ENCODE data around the gene ALDH2. TPM values are rescaled to one million over a fixed set of nuclear protein-coding genes. Genes with fewer than 3 reads are reported as not detected.

The ALDH2 gene
- total and polyA plus RNA-seq, 2 donors (not counting 1 experiment from before 2014, with no cell fraction given): 7.0 to 22.3 TPM

GRCh38 chr12:111858778-111859177, 92.0 kb downstream of the ALDH2 start:
- DNase-seq (no peak), ATAC-seq (ENCODE audit: low read depth) (no peak)
- H3K36me3 ChIP-seq (replicated peaks in 1 of 2; ENCODE audit: control extremely low read depth in 1 of 2, control insufficient read depth in 1 of 2, extremely low read depth in 1 of 2, insufficient read depth in 2 of 2, low read length in 1 of 2): peaks cover 0 to 11% of the 10 kb centered on the region in 2 experiments
- no peak overlapping the region for H3K4me3 ChIP-seq (ENCODE audit: control extremely low read depth in 1 of 5, extremely low read depth in 1 of 5, insufficient read depth in 1 of 5, low read depth in 2 of 5, low read length in 4 of 5)
- H3K4me2 ChIP-seq (replicated peaks; ENCODE audit: low read depth, low read length, poor library complexity, severe bottlenecking): no peak overlapping the region
- no peaks in the 10 kb centered on the region for H3K9me3 ChIP-seq (ENCODE audit: control extremely low read depth in 1 of 3, control insufficient read depth in 2 of 3, insufficient read depth in 1 of 3, low read length in 2 of 3)
- WGBS (ENCODE audit: insufficient coverage): 96% methylated on average over 4 of the region's 7 CpGs
- intact Hi-C loops (cut with micrococcal nuclease): no loop called here
- ChIA-PET POLR2A (no interaction called here), CTCF (no interaction called here)
- H3K27ac ChIP-seq (ENCODE audit: low read length in 2 of 2): no peak overlapping the region
- no peaks in the 10 kb centered on the region for H3K27me3 Mint-ChIP-seq
- H3K79me2 ChIP-seq (ENCODE audit: control insufficient read depth, insufficient read depth, low read length): peaks cover 100% of the 10 kb centered on the region
- peaks cover 32% of the 10 kb centered on the region for H4K20me1 ChIP-seq (ENCODE audit: control insufficient read depth, insufficient read depth, low read length, poor library complexity, severe bottlenecking)
- H3K27ac Mint-ChIP-seq: no peak overlapping the region
- H3K9ac ChIP-seq (ENCODE audit: low read length): no peak overlapping the region
- no peaks in the 10 kb centered on the region for H3K9me3 Mint-ChIP-seq (ENCODE audit: insufficient read depth)
- no peak overlapping the region for H3K4me3 Mint-ChIP-seq
- H2AFZ ChIP-seq (ENCODE audit: insufficient read depth, low read depth, low read length, poor library complexity, severe bottlenecking): no peak overlapping the region
- no peaks in the 10 kb centered on the region for H3K4me1 ChIP-seq (ENCODE audit: control insufficient read depth in 2 of 2, insufficient read depth in 2 of 2, low read length in 2 of 2)
- TF ChIP-seq EZH2 (IDR thresholded peaks at IDR 0.05; ENCODE audit: borderline replicate concordance, insufficient read depth, low read depth, low read length, poor library complexity, severe bottlenecking): no peak
- TF ChIP-seq CTCF (IDR thresholded peaks at IDR 0.05): no peak
- peaks cover 10% of the 10 kb centered on the region for H3K4me1 Mint-ChIP-seq
- no peaks in the 10 kb centered on the region for H3K27me3 ChIP-seq (replicated peaks in 1 of 4; ENCODE audit: control extremely low read depth in 1 of 4, control insufficient read depth in 3 of 4, insufficient read depth in 4 of 4, low read length in 3 of 4)

- Histone ChIP-seq H3K79me2 (ENCODE audit: control insufficient read depth, insufficient read depth, low read length) (peaks cover 43% of the 10 kb centered on the region), H3K4me1 (ENCODE audit: control insufficient read depth in 2 of 2, insufficient read depth in 2 of 2, low read length in 2 of 2) (no peaks in the 10 kb centered on the region), H3K9ac (ENCODE audit: low read length) (no peak overlapping the region), H3K4me3 (ENCODE audit: control extremely low read depth in 1 of 5, extremely low read depth in 1 of 5, insufficient read depth in 1 of 5, low read depth in 2 of 5, low read length in 4 of 5) (no peak overlapping the region), H2AFZ (ENCODE audit: insufficient read depth, low read depth, low read length, poor library complexity, severe bottlenecking) (no peak overlapping the region), H3K27me3 (replicated peaks in 1 of 4; ENCODE audit: control extremely low read depth in 1 of 4, control insufficient read depth in 3 of 4, insufficient read depth in 4 of 4, low read length in 3 of 4) (no peaks in the 10 kb centered on the region), H3K36me3 (replicated peaks in 1 of 2; ENCODE audit: control extremely low read depth in 1 of 2, control insufficient read depth in 1 of 2, extremely low read depth in 1 of 2, insufficient read depth in 2 of 2, low read length in 1 of 2) (peaks cover 11 to 52% of the 10 kb centered on the region in 2 experiments), H3K27ac (ENCODE audit: low read length in 2 of 2) (no peak overlapping the region), H4K20me1 (ENCODE audit: control insufficient read depth, insufficient read depth, low read length, poor library complexity, severe bottlenecking) (peaks cover 42% of the 10 kb centered on the region), H3K4me2 (replicated peaks; ENCODE audit: low read depth, low read length, poor library complexity, severe bottlenecking) (no peak overlapping the region), H3K9me3 (ENCODE audit: control extremely low read depth in 1 of 3, control insufficient read depth in 2 of 3, insufficient read depth in 1 of 3, low read length in 2 of 3) (no peaks in the 10 kb centered on the region)
- ATAC-seq (ENCODE audit: low read depth): no peak
- no peaks in the 10 kb centered on the region for H3K27me3 Mint-ChIP-seq
- CTCF ChIA-PET: no interaction called here
- TF ChIP-seq CTCF (IDR thresholded peaks at IDR 0.05): no peak
- TF ChIP-seq EZH2 (IDR thresholded peaks at IDR 0.05; ENCODE audit: borderline replicate concordance, insufficient read depth, low read depth, low read length, poor library complexity, severe bottlenecking): no peak
- no peak overlapping the region for H3K4me3 Mint-ChIP-seq
- no peak for DNase-seq
- no peak overlapping the region for H3K27ac Mint-ChIP-seq
- WGBS (ENCODE audit: insufficient coverage): no CpG with 5 or more reads among the region's 1 CpG
- POLR2A ChIA-PET: no interaction called here
- H3K4me1 Mint-ChIP-seq: peaks cover 2% of the 10 kb centered on the region
- no peaks in the 10 kb centered on the region for H3K9me3 Mint-ChIP-seq (ENCODE audit: insufficient read depth)
- intact Hi-C loops (cut with micrococcal nuclease): no loop called here
Measured at GRCh38 chr12:111864913-111865312, 98.2 kb downstream of the ALDH2 start.

Small RNA genes lying within 50 kb of the gene (small RNA-seq; reads per million reads assigned to genes)
- not detected for gene MIR6761 (ENCODE audit: insufficient read length, low read depth, low replicate concordance)

Other genes starting within 250 kb of the ALDH2 start
- 81.2 and 83.8 TPM in 2 replicates for gene ATXN2, start 167.6 kb upstream of the ALDH2 start, total RNA-seq
- gene ATXN2, start 167.6 kb upstream of the ALDH2 start, polyA plus RNA-seq: 23.3 and 28.2 TPM in 2 replicates
- 25.3 and 25.7 TPM in 2 replicates for gene BRAP, start 81.0 kb upstream of the ALDH2 start, total RNA-seq
- gene BRAP, start 81.0 kb upstream of the ALDH2 start, polyA plus RNA-seq: 10.4 and 11.7 TPM in 2 replicates
- 48.6 and 55.3 TPM in 2 replicates for gene ACAD10, start 80.9 kb upstream of the ALDH2 start, total RNA-seq
- gene ACAD10, start 80.9 kb upstream of the ALDH2 start, polyA plus RNA-seq: 38.1 and 40.0 TPM in 2 replicates
- gene MAPKAPK5, start 75.3 kb downstream of the ALDH2 start, total RNA-seq: 64.4 and 73.1 TPM in 2 replicates
- gene MAPKAPK5, start 75.3 kb downstream of the ALDH2 start, polyA plus RNA-seq: 60.2 and 69.0 TPM in 2 replicates
- 10.4 and 11.7 TPM in 2 replicates for gene TMEM116, start 246.2 kb downstream of the ALDH2 start, total RNA-seq
- gene TMEM116, start 246.2 kb downstream of the ALDH2 start, polyA plus RNA-seq: 7.3 and 7.9 TPM in 2 replicates
- 149 and 152 TPM in 2 replicates for gene ERP29, start 246.5 kb downstream of the ALDH2 start, total RNA-seq
- 130 and 146 TPM in 2 replicates for gene ERP29, start 246.5 kb downstream of the ALDH2 start, polyA plus RNA-seq

All from B cell (primary cell).